DOHH2 (cell line): Measurements from ENCODE around the gene HMCES.

ENCODE experiments used
- CTCF ChIP-seq: fragments of 200-600 bp; sonication (generic); IDR thresholded peaks from one replicate; pipeline ENCODE4 v1.5.1; 2014; ENCODE audit warnings: antibody characterized with exemption, mild to moderate bottlenecking, low read depth, low read length; ENCODE audit not compliant: poor library complexity, severe bottlenecking
- EZH2phosphoT487 ChIP-seq: fragments of 200-600 bp; sonication (generic); IDR thresholded peaks from 2 replicates; pipeline ENCODE4 v1.6.1; 2017; ENCODE audit warnings: borderline replicate concordance, mild to moderate bottlenecking, antibody characterized with exemption, low read length, moderate library complexity, mixed read lengths

- TF ChIP-seq CTCF (no peak), EZH2phosphoT487 (no peak)
Measured at GRCh38 chr3:129341331-129342141, 62.9 kb downstream of the HMCES start.
